HEK293 (cell line): ENCODE results near the gene POLQ.

ENCODE experiments used
- CTCF ChIP-seq: fragments of 450-650 bp; formaldehyde crosslinking; IDR thresholded peaks from 2 replicates; pipeline ENCODE4 v1.5.1; 2016; ENCODE audit warnings: missing biosample characterization, missing genetic modification characterization
- SALL2 ChIP-seq: fragments of 450-650 bp; formaldehyde crosslinking; IDR thresholded peaks from 2 replicates; pipeline ENCODE4 v1.5.0; 2017; ENCODE audit warnings: missing biosample characterization, mild to moderate bottlenecking, missing genetic modification characterization, borderline replicate concordance
- SCRT2 ChIP-seq: fragments of 450-650 bp; formaldehyde crosslinking; IDR thresholded peaks from 2 replicates; pipeline ENCODE4 v1.5.1; 2016; ENCODE audit warnings: missing biosample characterization, missing genetic modification characterization
- ZIC2 ChIP-seq: fragments of 450-650 bp; formaldehyde crosslinking; IDR thresholded peaks from 2 replicates; pipeline ENCODE4 v1.5.1; 2016; ENCODE audit warnings: missing biosample characterization, missing genetic modification characterization
- ZNF16 ChIP-seq: fragments of 450-650 bp; formaldehyde crosslinking; IDR thresholded peaks from 2 replicates; pipeline ENCODE4 v1.5.1; 2016; ENCODE audit warnings: low read depth, missing biosample characterization, missing genetic modification characterization
- ZNF23 ChIP-seq: fragments of 450-650 bp; formaldehyde crosslinking; IDR thresholded peaks from 2 replicates; pipeline ENCODE4 v1.5.1; 2016; ENCODE audit warnings: missing biosample characterization, missing genetic modification characterization, borderline replicate concordance
- ZNF335 ChIP-seq: fragments of 450-650 bp; formaldehyde crosslinking; conservative IDR thresholded peaks from 2 replicates; pipeline ENCODE4 v1.5.1; 2016; ENCODE audit warnings: missing biosample characterization, missing genetic modification characterization
- ZNF362 ChIP-seq: fragments of 450-650 bp; formaldehyde crosslinking; IDR thresholded peaks from 2 replicates; pipeline ENCODE4 v1.5.1; 2016; ENCODE audit warnings: missing biosample characterization, missing genetic modification characterization
- ZNF449 ChIP-seq: fragments of 450-650 bp; formaldehyde crosslinking; IDR thresholded peaks from 2 replicates; pipeline ENCODE4 v1.5.1; 2017; ENCODE audit warnings: missing biosample characterization, mild to moderate bottlenecking, missing genetic modification characterization, moderate library complexity
- ZNF488 ChIP-seq: fragments of 450-650 bp; formaldehyde crosslinking; IDR thresholded peaks from 2 replicates; pipeline ENCODE4 v1.5.1; 2016; ENCODE audit warnings: missing biosample characterization, missing genetic modification characterization
- ZNF510 ChIP-seq: fragments of 450-650 bp; formaldehyde crosslinking; IDR thresholded peaks from 2 replicates; pipeline ENCODE4 v1.5.1; 2018; ENCODE audit warnings: mild to moderate bottlenecking, missing genetic modification characterization, missing biosample characterization; ENCODE audit not compliant: insufficient replicate concordance
- ZNF629 ChIP-seq: fragments of 450-650 bp; formaldehyde crosslinking; IDR thresholded peaks from 2 replicates; pipeline ENCODE4 v1.5.1; 2017; ENCODE audit warnings: missing biosample characterization, missing genetic modification characterization
- ZNF707 ChIP-seq: fragments of 450-650 bp; formaldehyde crosslinking; IDR thresholded peaks from 2 replicates; pipeline ENCODE4 v1.5.1; 2016; ENCODE audit warnings: missing biosample characterization, missing genetic modification characterization
- TF ChIP-seq, protein P1 (sequence below): fragments of 450-650 bp; formaldehyde crosslinking; IDR thresholded peaks from 2 replicates; pipeline ENCODE4 v1.5.1; 2016; ENCODE audit warnings: missing biosample characterization, missing genetic modification characterization

- TF ChIP-seq CTCF (tag by site-specific recombination) = no peak
- no peak for TF ChIP-seq ZIC2 (tag by site-specific recombination)
- no peak for TF ChIP-seq ZNF335 (tag by site-specific recombination)
- TF ChIP-seq ZNF16 (tag by site-specific recombination) = no peak
- TF ChIP-seq SALL2 = no peak
- TF ChIP-seq SCRT2 (tag by site-specific recombination) = no peak
- TF ChIP-seq ZNF707 (tag by site-specific recombination) = no peak
- TF ChIP-seq, protein P1, sequence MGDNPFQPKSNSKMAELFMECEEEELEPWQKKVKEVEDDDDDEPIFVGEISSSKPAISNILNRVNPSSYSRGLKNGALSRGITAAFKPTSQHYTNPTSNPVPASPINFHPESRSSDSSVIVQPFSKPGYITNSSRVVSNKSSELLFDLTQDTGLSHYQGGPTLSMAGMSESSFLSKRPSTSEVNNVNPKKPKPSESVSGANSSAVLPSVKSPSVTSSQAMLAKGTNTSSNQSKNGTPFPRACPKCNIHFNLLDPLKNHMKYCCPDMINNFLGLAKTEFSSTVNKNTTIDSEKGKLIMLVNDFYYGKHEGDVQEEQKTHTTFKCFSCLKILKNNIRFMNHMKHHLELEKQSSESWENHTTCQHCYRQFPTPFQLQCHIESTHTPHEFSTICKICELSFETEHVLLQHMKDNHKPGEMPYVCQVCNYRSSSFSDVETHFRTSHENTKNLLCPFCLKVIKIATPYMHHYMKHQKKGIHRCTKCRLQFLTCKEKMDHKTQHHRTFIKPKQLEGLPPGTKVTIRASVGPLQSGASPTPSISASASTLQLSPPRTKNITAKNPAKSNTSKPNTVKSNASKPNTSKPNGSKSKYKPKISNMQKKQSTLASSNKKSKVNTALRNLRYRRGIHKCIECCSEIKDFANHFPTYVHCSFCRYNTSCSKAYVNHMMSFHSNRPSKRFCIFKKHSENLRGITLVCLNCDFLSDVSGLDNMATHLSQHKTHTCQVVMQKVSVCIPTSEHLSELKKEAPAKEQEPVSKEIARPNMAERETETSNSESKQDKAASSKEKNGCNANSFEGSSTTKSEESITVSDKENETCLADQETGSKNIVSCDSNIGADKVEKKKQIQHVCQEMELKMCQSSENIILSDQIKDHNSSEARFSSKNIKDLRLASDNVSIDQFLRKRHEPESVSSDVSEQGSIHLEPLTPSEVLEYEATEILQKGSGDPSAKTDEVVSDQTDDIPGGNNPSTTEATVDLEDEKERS = no peak
- no peak for TF ChIP-seq ZNF629 (tag by site-specific recombination)
- TF ChIP-seq ZNF488 = no peak
- no peak for TF ChIP-seq ZNF23 (tag by site-specific recombination)
- TF ChIP-seq ZNF449 (tag by site-specific recombination) = no peak
- no peak for TF ChIP-seq ZNF362 (tag by site-specific recombination)
- no peak for TF ChIP-seq ZNF510 (tag by site-specific recombination)
These were observed 82.0 kb downstream of the POLQ start for GRCh38 chr3:121463745-121464144.
